HepG2 (cell line): ENCODE measurements around the gene CYB5D1. TPM values are rescaled to one million over a fixed set of nuclear protein-coding genes. Genes with fewer than 3 reads are reported as not detected.

ENCODE experiments used
- CC2D1A ChIP-seq: sonication (generic); formaldehyde crosslinking; IDR thresholded peaks from 2 replicates; pipeline ENCODE4 v1.8.1; 2023; ENCODE audit warnings: mild to moderate bottlenecking, missing genetic modification reagents
- ETS1 ChIP-seq: sonication (generic); formaldehyde crosslinking; IDR thresholded peaks from 2 replicates; pipeline ENCODE4 v1.4.0; 2020; ENCODE audit warnings: missing genetic modification reagents
- JUNB ChIP-seq: sonication (generic); formaldehyde crosslinking; IDR thresholded peaks from 2 replicates; pipeline ENCODE4 v1.8.0; 2022; ENCODE audit warnings: missing genetic modification reagents, mild to moderate bottlenecking, borderline replicate concordance
- KLF16 ChIP-seq, 2 experiments: sonication (generic) in 1 of 2; formaldehyde crosslinking in 1 of 2; IDR thresholded peaks; 2 replicates each; pipeline versions ENCODE4 v1.6.1 to v1.8.0; 2016 to 2023; ENCODE audit warnings: missing genetic modification reagents in 2 of 2, missing compliant biosample characterization in 1 of 2
- NR2F1 ChIP-seq, 2 experiments: fragments of 450-650 bp in 1 of 2; formaldehyde crosslinking in 1 of 2; IDR thresholded peaks; 2 replicates each; pipeline versions ENCODE4 v1.5.0 to v1.6.1; 2016 to 2020; ENCODE audit warnings: mild to moderate bottlenecking in 1 of 2, missing compliant biosample characterization in 1 of 2, missing genetic modification reagents in 1 of 2, moderate library complexity in 1 of 2
- NRL ChIP-seq: sonication (generic); formaldehyde crosslinking; IDR thresholded peaks from 2 replicates; pipeline ENCODE4 v1.5.0; 2020; ENCODE audit warnings: missing genetic modification reagents, mild to moderate bottlenecking, moderate library complexity, borderline replicate concordance
- PAX8 ChIP-seq: sonication (generic); formaldehyde crosslinking; IDR thresholded peaks from 2 replicates; pipeline ENCODE4 v1.8.0; 2022; ENCODE audit warnings: mild to moderate bottlenecking, missing genetic modification reagents, borderline replicate concordance
- PHF20 ChIP-seq: sonication (generic); formaldehyde crosslinking; IDR thresholded peaks from 2 replicates; pipeline ENCODE4 v1.5.0; 2020; ENCODE audit warnings: mild to moderate bottlenecking, missing genetic modification reagents
- PITX1 ChIP-seq: sonication (generic); formaldehyde crosslinking; IDR thresholded peaks from 2 replicates; pipeline ENCODE4 v1.5.1; 2020; ENCODE audit warnings: mild to moderate bottlenecking, missing genetic modification reagents
- PLSCR1 ChIP-seq: sonication (generic); formaldehyde crosslinking; IDR thresholded peaks from 2 replicates; pipeline ENCODE4 v1.5.0; 2020; ENCODE audit warnings: missing genetic modification reagents, mild to moderate bottlenecking, borderline replicate concordance
- SRF ChIP-seq: IDR thresholded peaks from 2 replicates; pipeline ENCODE4 v1.6.1; 2011; ENCODE audit warnings: mild to moderate bottlenecking, low read depth, low read length, moderate library complexity
- TBP ChIP-seq: sonication (generic); formaldehyde crosslinking; IDR thresholded peaks from 2 replicates; pipeline ENCODE4 v1.5.0; 2020; ENCODE audit warnings: missing genetic modification reagents
- UBTF ChIP-seq: sonication (generic); formaldehyde crosslinking; IDR thresholded peaks from 2 replicates; pipeline ENCODE4 v1.4.0; 2020; ENCODE audit warnings: mild to moderate bottlenecking, missing genetic modification reagents
- ZFYVE20 ChIP-seq: sonication (generic); formaldehyde crosslinking; IDR thresholded peaks from 2 replicates; pipeline ENCODE4 v1.8.0; 2023; ENCODE audit warnings: low read depth, mild to moderate bottlenecking, moderate library complexity, missing genetic modification reagents, borderline replicate concordance
- ZNF207 ChIP-seq: fragments of 450-650 bp; IDR thresholded peaks from 2 replicates; pipeline ENCODE4 v1.6.1; 2016; ENCODE audit warnings: antibody characterized with exemption, borderline replicate concordance
- ZNF609 ChIP-seq: sonication (generic); formaldehyde crosslinking; IDR thresholded peaks from 2 replicates; pipeline ENCODE4 v1.4.0; 2020; ENCODE audit warnings: mild to moderate bottlenecking, missing genetic modification reagents, borderline replicate concordance
- ZNF660 ChIP-seq: sonication (generic); formaldehyde crosslinking; IDR thresholded peaks from 2 replicates; pipeline ENCODE4 v1.5.1; 2020; ENCODE audit warnings: mild to moderate bottlenecking, low read depth, missing genetic modification reagents, borderline replicate concordance
- polyA plus RNA-seq, 8 experiments: library from polyadenylated mRNA; depleted of rRNA in 3 of 8; stranded (reverse) in 7 of 8; unstranded in 1 of 8; fragments of >200 nt; fragmentation: Illumina TruSeq in 4 of 8; extraction: Trizol in 4 of 8; gene quantifications; 2 replicates each; pipeline versions ENCODE4 v1.2.1 to v1.2.3, GENCODE V29; 2011 to 2016; ENCODE audit warnings: low read depth in 4 of 8, missing spikeins in 1 of 8, mixed read lengths in 1 of 8; ENCODE audit not compliant: insufficient read depth in 1 of 8
- total RNA-seq, 5 experiments: library from RNA; depleted of rRNA; stranded (reverse); fragments of >200 nt; fragmentation: Illumina TruSeq; extraction: Trizol; gene quantifications; 2 replicates each; pipeline ENCODE4 v1.2.3, GENCODE V29; 2016; ENCODE audit warnings: low read depth in 1 of 5

The CYB5D1 gene
- total and polyA plus RNA-seq, 2 of the 13 experiments (the other 11 are each of a cell fraction or from before 2014, with no cell fraction given): 8.9 to 17.0 TPM

- TF ChIP-seq ZNF609 (CRISPR knock-in tag): peak; percentile 91
- TF ChIP-seq PAX8 (CRISPR knock-in tag): no peak
- peak; percentile 71; the same call in 1 of the 2 replicates for TF ChIP-seq SRF
- TF ChIP-seq KLF16 (CRISPR knock-in tag; IDR thresholded peaks at IDR 0.05): peak in 1 of 2 experiments; percentile 99; a peak in 2 of 4 replicates
- no peak for TF ChIP-seq CC2D1A (CRISPR knock-in tag)
- TF ChIP-seq PLSCR1: no peak; the same call in 1 of the 2 replicates
- TF ChIP-seq ZFYVE20: no peak
- peak; percentile 68; the same call in 1 of the 2 replicates for TF ChIP-seq JUNB
- TF ChIP-seq ZNF207: no peak
- no peak for TF ChIP-seq ETS1 (CRISPR knock-in tag)
- peak; percentile 94 for TF ChIP-seq PITX1 (CRISPR knock-in tag)
- peak; percentile 75 for TF ChIP-seq UBTF
- TF ChIP-seq NRL (CRISPR knock-in tag): no peak; the same call in 1 of the 2 replicates
- peak; percentile 95 to 99 for TF ChIP-seq NR2F1 (CRISPR knock-in tag; IDR thresholded peaks at IDR 0.05)
- TF ChIP-seq PHF20 (CRISPR knock-in tag): peak; percentile 76; the same call in 1 of the 2 replicates
- TF ChIP-seq ZNF660 (CRISPR knock-in tag): no peak
- no peak for TF ChIP-seq TBP
Measured at GRCh38 chr17:7836596-7837407, 21.0 kb upstream of the CYB5D1 start (continued).
